Activated T-cell treated with anti-CD3 and anti-CD28 coated beads, Interleukin-2, amount 50 U/mL, for 72 hours (primary cell): Measurements from ENCODE around the gene SH3GL3. TPM values are rescaled to one million over a fixed set of nuclear protein-coding genes. Genes with fewer than 3 reads are reported as not detected.

Experiments
- ATAC-seq, 2 donors: fragments of 150-1000 bp; cut with Tn5 transposase; replicated peaks in 1 of 2; 2 replicates each; pipeline ENCODE4 v1.10.0; 2021; ENCODE audit warnings: moderate library complexity in 2 of 2, mild to moderate bottlenecking in 1 of 2
- DNase-seq, 2 donors: peaks; one replicate each; pipeline ENCODE4 v3.0.0; 2021 to 2022; ENCODE audit warnings: mixed read lengths in 1 of 2
- H3K27ac Mint-ChIP-seq: one replicate; pipeline ENCODE4 v1.8.0; 2022; ENCODE audit warnings: mild to moderate bottlenecking, moderate library complexity, mixed read lengths
- H3K27me3 Mint-ChIP-seq: one replicate; pipeline ENCODE4 v1.8.0; 2022; ENCODE audit warnings: low read depth, mixed read lengths
- H3K36me3 Mint-ChIP-seq, 2 donors: one replicate each; pipeline ENCODE4 v1.8.0; 2022; ENCODE audit warnings: mixed read lengths in 2 of 2, mild to moderate bottlenecking in 1 of 2; ENCODE audit not compliant: insufficient read depth in 2 of 2
- H3K4me1 Mint-ChIP-seq: one replicate; pipeline ENCODE4 v1.8.0; 2022; ENCODE audit warnings: low read depth, mixed read lengths
- H3K4me3 Mint-ChIP-seq, 2 donors: one replicate each; pipeline ENCODE4 v1.8.0; 2022; ENCODE audit warnings: mild to moderate bottlenecking in 2 of 2, mixed read lengths in 2 of 2, moderate library complexity in 2 of 2
- H3K9me3 Mint-ChIP-seq, 2 donors: one replicate each; pipeline ENCODE4 v1.8.0; 2022; ENCODE audit warnings: mixed read lengths in 2 of 2
- total RNA-seq, 2 donors: library from RNA; stranded (reverse); gene quantifications; one replicate each; pipeline ENCODE4 v1.2.3, GENCODE V29; 2022

SH3GL3 gene, protein sequence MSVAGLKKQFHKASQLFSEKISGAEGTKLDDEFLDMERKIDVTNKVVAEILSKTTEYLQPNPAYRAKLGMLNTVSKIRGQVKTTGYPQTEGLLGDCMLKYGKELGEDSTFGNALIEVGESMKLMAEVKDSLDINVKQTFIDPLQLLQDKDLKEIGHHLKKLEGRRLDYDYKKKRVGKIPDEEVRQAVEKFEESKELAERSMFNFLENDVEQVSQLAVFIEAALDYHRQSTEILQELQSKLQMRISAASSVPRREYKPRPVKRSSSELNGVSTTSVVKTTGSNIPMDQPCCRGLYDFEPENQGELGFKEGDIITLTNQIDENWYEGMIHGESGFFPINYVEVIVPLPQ
- under 1 TPM in 1 of 2 donors, not detected in 1; 0.19 TPM for total RNA-seq

DNA sequence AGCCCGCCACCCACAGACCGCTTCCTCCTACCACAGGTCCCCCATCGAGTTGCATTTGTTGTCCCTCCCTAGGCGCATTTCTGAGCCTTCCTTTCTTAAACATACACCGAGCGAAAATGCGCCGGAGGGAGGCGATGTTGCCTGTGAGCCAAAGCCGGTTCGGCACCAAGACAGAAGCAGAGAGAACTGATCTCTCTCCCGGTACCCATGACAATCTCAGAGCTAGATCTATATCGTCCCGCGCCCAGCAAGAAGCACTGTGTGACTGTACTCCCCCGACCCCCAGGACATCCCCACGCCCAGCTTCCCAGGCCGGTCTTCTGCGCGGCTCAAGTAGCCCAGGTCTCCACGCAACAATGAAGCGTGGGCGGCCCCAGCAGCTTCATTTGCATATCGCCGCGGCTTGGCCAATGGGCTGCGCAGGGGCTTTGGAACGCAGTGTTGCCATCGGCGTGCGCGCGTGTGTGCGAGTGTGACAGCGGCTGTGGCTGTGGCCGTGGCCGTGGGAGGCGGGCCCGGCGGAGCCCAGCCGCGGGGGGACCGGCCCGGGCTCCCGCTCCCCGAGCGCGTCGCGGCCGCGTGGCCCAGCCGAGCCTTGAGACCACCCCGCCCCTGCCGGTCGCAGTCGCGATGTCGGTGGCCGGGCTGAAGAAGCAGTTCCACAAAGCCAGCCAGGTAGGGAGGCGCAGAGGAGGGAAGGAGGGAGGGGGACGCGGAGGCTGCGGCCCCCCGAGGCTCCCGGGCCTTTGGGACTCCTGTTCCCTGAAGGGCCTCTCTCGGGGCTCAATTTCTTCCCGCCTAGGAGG, at the start of gene SH3GL3:
Gene SH3GL3 (plus strand): TSS at position 438 of the 806 bp plus-strand sequence. CDS start 193 bp downstream, at position 631.
- DNase-seq (peak; percentile 76 to 83), ATAC-seq (peak; percentile 94 to 95)
- Mint-ChIP-seq H3K9me3 (no peaks in the 10 kb centered on the region), H3K27me3 (peaks cover 47% of the 10 kb centered on the region), H3K4me3 (peak within 1 kb of the TSS; percentile 79 to 81), H3K4me1 (peaks cover 12% of the 10 kb centered on the region), H3K36me3 (no peaks in the 10 kb centered on the region), H3K27ac (no peak within 1 kb of the TSS)

DNA sequence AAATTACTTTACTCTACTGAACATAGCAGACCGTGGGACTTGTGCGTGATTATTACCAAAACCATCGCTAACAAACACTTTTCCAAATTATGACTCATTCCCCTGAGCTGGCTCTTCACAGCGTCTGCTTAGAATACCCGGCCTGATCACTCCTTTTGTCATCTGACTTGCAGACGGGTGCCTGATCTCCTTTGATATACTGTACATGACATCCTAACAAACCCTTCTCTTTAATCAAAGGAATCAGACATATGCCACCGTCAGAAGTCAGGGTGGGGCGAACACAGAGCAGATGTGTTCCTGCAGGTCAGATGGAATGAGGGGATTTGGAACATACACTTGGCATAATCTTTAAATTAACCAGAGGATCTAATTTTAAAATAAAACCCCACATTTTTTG, 48.5 kb upstream of the SH3GL3 start:
- no peak for DNase-seq
- no peaks in the 10 kb centered on the region for H3K36me3 Mint-ChIP-seq
- no peak overlapping the region for H3K27ac Mint-ChIP-seq
- no peaks in the 10 kb centered on the region for H3K4me1 Mint-ChIP-seq
- no peak for ATAC-seq
- H3K4me3 Mint-ChIP-seq: no peak overlapping the region
- H3K9me3 Mint-ChIP-seq: no peaks in the 10 kb centered on the region
- peaks cover 8% of the 10 kb centered on the region for H3K27me3 Mint-ChIP-seq

DNA sequence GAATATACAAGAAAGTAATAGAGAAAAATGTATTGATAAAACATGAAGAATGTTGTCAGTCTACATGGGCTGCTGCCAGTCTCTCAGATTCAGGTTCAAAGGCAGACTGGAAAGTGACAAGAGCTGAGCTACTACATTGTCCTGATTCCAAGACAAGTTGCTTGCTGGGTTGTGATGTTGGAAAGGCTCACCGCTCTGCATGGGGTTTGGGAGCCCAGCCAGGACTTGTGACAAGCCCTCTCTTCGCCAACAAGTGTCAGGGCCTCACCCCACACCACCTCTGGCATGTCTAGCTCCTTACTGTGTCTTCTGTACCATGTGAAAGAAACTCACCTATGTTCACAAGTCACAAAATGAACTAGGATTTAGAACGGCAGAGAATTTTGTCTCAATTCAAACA, 43.0 kb upstream of the SH3GL3 start:
- Mint-ChIP-seq H3K27me3 (peaks cover 7% of the 10 kb centered on the region), H3K4me3 (no peak overlapping the region), H3K36me3 (no peaks in the 10 kb centered on the region), H3K9me3 (no peaks in the 10 kb centered on the region), H3K27ac (no peak overlapping the region), H3K4me1 (no peaks in the 10 kb centered on the region)
- DNase-seq: no peak
- ATAC-seq: no peak

DNA sequence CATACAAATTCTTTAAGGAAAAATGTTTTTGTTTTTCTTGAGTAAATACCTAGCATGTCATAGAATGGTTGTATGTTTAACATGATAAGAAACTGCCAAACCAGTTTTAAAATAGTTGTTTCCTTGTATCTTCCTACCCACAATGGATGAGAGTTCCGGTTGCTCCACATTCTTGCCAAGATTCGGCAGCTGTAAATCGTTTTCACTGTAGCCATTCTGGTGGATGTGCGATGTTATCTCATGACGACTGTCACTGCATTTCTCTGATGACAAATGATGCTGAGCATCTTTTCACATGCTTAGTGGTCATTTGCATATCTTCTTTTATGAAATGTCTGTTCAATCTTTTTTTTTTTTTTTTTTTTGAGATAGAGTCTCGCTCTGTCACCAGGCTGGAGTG, 36.6 kb upstream of the SH3GL3 start:
- no peaks in the 10 kb centered on the region for H3K36me3 Mint-ChIP-seq

DNA sequence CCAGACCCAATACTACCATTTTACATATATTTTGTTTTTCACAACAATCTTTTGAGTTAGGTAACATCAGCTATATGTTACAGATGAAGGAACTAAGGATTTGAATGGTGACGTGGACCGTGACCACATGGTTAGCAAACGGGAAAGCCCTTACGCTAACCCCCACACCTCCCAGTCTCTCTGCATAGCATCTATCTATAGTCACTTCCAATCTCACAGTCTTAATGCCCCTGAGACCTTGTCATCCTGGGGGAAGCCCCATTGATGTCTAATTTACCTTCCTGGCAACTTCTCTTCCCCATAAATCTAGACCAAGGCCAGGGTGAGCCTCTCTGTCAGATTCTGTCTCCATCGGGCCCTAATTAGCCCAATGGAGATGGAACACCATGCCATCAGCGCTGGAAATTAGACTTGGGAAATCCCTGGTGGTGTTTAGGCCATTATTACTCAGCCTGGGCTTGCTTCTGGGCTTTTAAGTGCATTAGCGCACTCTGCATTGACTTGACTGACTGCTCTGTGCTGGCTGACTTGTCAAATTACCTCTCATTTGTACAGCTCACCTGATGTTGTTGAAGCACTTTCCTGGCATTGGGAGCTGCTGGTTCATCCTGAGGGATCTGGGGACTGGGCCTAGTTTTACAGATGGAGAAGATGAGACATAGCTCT, 34.0 kb upstream of the SH3GL3 start:
- H3K27me3 Mint-ChIP-seq: peaks cover 17% of the 10 kb centered on the region
- ATAC-seq (no peak), DNase-seq (no peak)
- no peak overlapping the region for H3K4me3 Mint-ChIP-seq
- H3K4me1 Mint-ChIP-seq: no peaks in the 10 kb centered on the region
- H3K27ac Mint-ChIP-seq: no peak overlapping the region
- no peaks in the 10 kb centered on the region for H3K9me3 Mint-ChIP-seq
- no peaks in the 10 kb centered on the region for H3K36me3 Mint-ChIP-seq

More for the DNA sequence above, 36.6 kb upstream of the SH3GL3 start:
- Mint-ChIP-seq H3K27ac (no peak overlapping the region), H3K27me3 (peaks cover 17% of the 10 kb centered on the region), H3K9me3 (no peaks in the 10 kb centered on the region), H3K4me3 (no peak overlapping the region), H3K4me1 (no peaks in the 10 kb centered on the region)
- ATAC-seq (no peak), DNase-seq (no peak)

- no peak overlapping the region for H3K4me3 Mint-ChIP-seq
- H3K27ac Mint-ChIP-seq: no peak overlapping the region
- DNase-seq: no peak
- H3K36me3 Mint-ChIP-seq: peaks cover 2% of the 10 kb centered on the region in 2 donors
- ATAC-seq: no peak
- peaks cover 9% of the 10 kb centered on the region for H3K27me3 Mint-ChIP-seq
- H3K9me3 Mint-ChIP-seq: no peaks in the 10 kb centered on the region
- no peaks in the 10 kb centered on the region for H3K4me1 Mint-ChIP-seq
Measured at GRCh38 chr15:83422081-83422480, 25.1 kb upstream of the SH3GL3 start.

- Mint-ChIP-seq H3K4me3 (no peak overlapping the region), H3K4me1 (no peaks in the 10 kb centered on the region), H3K27ac (no peak overlapping the region), H3K36me3 (peaks cover 2% of the 10 kb centered on the region in 2 donors), H3K9me3 (no peaks in the 10 kb centered on the region), H3K27me3 (peaks cover 9% of the 10 kb centered on the region)
- ATAC-seq (no peak), DNase-seq (no peak)
Measured at GRCh38 chr15:83422541-83422940, 24.6 kb upstream of the SH3GL3 start.

DNA sequence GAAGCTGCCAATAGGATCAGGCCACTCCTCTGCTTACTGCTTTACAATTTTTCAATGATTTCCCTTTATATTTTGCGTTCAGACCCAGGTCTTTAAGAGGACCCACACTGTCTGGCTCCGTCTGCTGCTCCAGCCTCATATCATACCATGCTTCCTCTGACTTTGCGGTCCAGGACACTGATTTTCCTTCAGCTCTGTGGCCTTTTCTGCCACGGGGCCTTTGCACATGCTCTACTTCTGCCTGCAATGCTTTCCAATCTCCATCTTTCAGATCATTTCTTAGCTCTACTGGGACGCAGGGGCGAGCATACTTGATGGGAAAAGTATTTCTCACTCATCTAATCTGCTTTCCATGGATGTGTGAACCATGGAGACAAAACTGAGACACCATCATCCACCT, 23.0 kb upstream of the SH3GL3 start:
- no peak for ATAC-seq
- Mint-ChIP-seq H3K27ac (no peak overlapping the region), H3K9me3 (no peaks in the 10 kb centered on the region), H3K27me3 (peaks cover 9% of the 10 kb centered on the region), H3K4me1 (no peaks in the 10 kb centered on the region), H3K4me3 (no peak overlapping the region), H3K36me3 (peaks cover 2 to 3% of the 10 kb centered on the region in 2 donors)
- no peak for DNase-seq

- DNase-seq (no peak), ATAC-seq (no peak)
- Mint-ChIP-seq H3K9me3 (no peaks in the 10 kb centered on the region), H3K36me3 (peaks cover 2 to 3% of the 10 kb centered on the region in 2 donors), H3K27me3 (peaks cover 17% of the 10 kb centered on the region), H3K4me1 (no peaks in the 10 kb centered on the region), H3K4me3 (no peak overlapping the region), H3K27ac (no peak overlapping the region)
Measured at GRCh38 chr15:83430441-83430840, 16.7 kb upstream of the SH3GL3 start.

- H3K4me1 Mint-ChIP-seq: no peaks in the 10 kb centered on the region
- H3K36me3 Mint-ChIP-seq: peaks cover 2 to 3% of the 10 kb centered on the region in 2 donors
- no peak overlapping the region for H3K27ac Mint-ChIP-seq
- H3K4me3 Mint-ChIP-seq: no peak overlapping the region
- no peaks in the 10 kb centered on the region for H3K9me3 Mint-ChIP-seq
- DNase-seq (no peak), ATAC-seq (no peak)
- H3K27me3 Mint-ChIP-seq: peaks cover 17% of the 10 kb centered on the region
Measured at GRCh38 chr15:83431521-83431920, 15.6 kb upstream of the SH3GL3 start.

DNA sequence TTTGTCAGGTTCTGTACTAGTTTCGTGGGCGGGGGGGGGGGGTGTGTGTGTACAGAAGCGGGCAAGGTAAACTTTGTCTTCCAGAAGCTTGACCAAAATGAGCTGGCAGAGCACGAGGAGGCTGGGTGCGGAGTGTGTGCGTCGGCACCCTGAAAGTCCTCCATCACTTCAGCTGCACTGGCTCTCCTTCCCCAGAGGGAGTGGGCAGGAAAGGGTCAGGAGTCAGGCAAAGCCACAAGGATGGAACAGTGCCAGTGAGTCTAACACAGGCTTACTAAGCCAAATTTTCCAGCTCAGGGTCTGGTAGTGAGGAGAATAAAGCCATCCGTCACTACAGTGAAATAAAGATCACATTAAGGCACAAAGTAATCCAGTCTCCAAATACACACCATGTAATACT, 11.9 kb upstream of the SH3GL3 start:
- DNase-seq (no peak), ATAC-seq (no peak)
- Mint-ChIP-seq H3K4me1 (no peaks in the 10 kb centered on the region), H3K4me3 (no peak overlapping the region), H3K27ac (no peak overlapping the region), H3K36me3 (no peaks in the 10 kb centered on the region), H3K9me3 (no peaks in the 10 kb centered on the region), H3K27me3 (peaks cover 29% of the 10 kb centered on the region)

GRCh38 chr15:83435782-83436181, 11.4 kb upstream of the SH3GL3 start:
- H3K27ac Mint-ChIP-seq: no peak overlapping the region
- DNase-seq: no peak
- peaks cover 33% of the 10 kb centered on the region for H3K27me3 Mint-ChIP-seq
- H3K9me3 Mint-ChIP-seq: no peaks in the 10 kb centered on the region
- no peak for ATAC-seq
- H3K4me3 Mint-ChIP-seq: no peak overlapping the region
- H3K4me1 Mint-ChIP-seq: no peaks in the 10 kb centered on the region
- H3K36me3 Mint-ChIP-seq: no peaks in the 10 kb centered on the region

DNA sequence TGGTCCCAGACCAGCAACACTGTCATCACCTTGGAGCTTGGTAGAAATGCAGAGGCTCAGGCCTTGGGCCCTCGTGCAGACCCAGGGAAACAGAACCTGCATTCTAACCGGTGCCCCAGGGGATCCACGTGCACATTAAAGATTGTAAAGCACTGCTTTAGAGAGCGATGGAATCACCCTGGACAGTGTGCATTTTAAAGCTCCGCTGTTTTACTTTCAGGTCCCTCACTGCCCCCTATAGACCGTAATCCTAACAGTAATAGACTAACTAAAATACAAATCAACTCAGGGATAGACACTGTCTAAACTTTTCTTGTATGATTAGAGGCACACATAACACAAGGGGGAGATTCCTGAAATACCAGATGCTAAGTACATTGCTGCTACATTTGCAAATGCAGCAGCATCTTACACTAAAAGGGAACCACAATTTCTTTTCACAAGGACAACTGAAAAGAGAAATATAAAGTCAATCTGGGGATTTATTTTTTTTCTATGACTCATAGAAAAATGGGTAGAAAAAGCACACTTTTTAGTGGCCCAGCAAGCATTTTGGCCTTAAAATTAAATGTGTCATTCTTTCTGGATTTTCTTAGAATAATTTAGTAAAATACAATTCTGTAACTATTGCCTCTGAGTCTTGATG, 10.5 kb upstream of the SH3GL3 start:
- Mint-ChIP-seq H3K27me3 (peaks cover 33% of the 10 kb centered on the region), H3K4me3 (no peak overlapping the region), H3K27ac (no peak overlapping the region), H3K9me3 (no peaks in the 10 kb centered on the region), H3K36me3 (no peaks in the 10 kb centered on the region), H3K4me1 (no peaks in the 10 kb centered on the region)
- DNase-seq: no peak
- no peak for ATAC-seq
